HG03175 (cell line): ENCODE data around the gene ABCC11.

Source experiments
- ATAC-seq: cut with Tn5 transposase; IDR thresholded peaks from one replicate; pipeline ENCODE4 v1.9.1; 2021; ENCODE audit warnings: mild to moderate bottlenecking, moderate library complexity; ENCODE audit not compliant: unreplicated experiment

ABCC11 gene

GRCh38 chr16:48133455-48134211, 113.7 kb downstream of the ABCC11 start:
- no peak for ATAC-seq

- no peak for ATAC-seq
Measured at GRCh38 chr16:48132696-48133095, 114.6 kb downstream of the ABCC11 start.

DNA sequence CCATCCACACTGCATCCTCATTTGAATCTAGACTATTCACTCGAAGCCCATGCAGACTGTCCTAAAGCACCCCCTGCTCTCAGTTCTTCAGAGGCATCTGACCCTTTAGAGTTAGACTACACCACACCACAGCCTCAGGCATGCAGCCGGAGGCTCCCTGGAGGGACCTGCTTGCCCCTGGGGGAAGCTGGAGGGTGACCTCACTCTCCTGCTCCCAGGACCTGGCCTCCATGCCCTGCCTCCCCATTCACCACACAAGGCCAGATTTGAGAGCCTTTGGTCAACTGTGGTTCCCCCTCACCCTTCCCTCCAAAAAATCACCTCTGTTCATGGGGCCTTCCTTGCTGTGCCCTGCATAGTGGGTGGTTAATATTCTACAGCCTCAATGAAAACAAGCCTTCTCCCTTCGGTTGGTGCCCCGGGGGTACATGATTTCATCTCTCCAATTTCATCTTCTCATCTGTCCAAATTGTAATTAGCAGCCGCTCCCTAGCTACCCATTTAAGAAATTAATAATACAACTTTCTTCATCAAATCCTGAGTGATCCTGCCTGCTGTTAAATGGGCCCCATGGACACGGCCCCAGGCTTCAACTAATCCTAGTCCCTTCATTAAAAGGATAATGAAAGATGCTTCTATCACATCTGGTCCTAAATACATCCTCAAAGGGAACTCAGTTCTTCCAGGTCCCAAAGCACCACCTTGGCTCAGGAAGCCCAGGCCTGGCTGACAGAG, 116.0 kb downstream of the ABCC11 start:
- ATAC-seq: no peak

- ATAC-seq: no peak
Measured at GRCh38 chr16:48129926-48130325, 117.4 kb downstream of the ABCC11 start.

- no peak for ATAC-seq
Measured at GRCh38 chr16:48128769-48129168, 118.6 kb downstream of the ABCC11 start.

DNA sequence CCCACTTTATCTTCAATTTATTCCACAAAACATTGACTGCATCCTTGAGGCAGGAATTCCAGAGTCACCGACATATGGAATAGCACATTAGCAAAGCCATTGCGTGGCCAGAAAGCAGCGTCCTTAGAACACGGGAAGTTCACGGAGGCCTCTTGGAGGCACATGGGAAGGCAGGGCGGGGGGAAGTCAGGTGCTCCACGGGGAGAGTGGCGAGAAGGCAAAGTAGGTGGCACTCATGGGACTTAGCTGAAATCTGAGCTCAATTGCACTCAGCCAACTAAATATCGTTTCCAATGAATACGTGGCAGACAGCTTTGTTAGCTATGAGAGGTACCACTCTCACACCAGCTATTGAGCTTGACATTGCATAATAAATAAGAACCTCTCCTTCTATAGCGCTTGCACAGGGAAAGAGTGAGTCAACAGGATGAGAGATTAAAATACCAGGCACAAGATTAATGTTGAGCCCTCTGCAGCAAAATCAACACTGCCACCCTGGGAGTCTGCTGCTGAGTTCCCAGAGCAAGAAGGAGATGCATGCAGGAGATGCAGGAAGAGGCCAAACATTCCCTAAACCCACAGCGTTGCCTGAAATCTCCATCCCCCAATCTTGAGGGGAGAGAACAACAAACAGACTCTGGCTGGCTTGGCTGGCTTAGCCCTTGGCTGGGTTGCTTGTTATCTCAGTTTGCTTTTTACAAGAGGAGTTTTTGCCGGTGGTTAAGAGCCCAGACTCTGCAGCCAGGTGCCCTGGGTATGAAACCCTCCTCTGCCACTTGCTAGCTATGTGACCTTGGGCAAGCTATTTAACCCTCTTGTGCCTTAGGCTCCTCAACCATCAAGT, 120.3 kb downstream of the ABCC11 start:
- ATAC-seq: no peak

- ATAC-seq: no peak
Measured at GRCh38 chr16:48125888-48126287, 121.5 kb downstream of the ABCC11 start.

DNA sequence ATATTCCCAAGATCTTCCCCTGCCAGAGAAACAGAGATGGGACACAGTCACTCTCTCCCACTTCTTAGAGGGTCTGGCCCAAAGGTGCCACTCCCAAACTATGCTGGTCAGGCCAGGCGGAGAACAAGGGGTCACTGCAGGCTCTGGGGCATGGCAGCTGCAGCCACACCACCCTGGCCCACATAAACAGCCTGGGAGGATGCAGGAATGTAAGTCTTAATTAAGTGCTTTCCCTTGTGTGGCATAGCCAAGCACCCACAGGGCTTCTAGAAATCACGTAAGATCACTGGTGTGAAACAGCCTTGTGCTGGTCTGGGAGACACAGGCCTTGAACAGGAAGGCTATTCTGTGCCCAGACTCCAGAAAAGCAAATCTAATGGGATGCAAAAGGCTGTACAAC, 123.1 kb downstream of the ABCC11 start:
- no peak for ATAC-seq

GRCh38 chr16:48123104-48123788, 124.1 kb downstream of the ABCC11 start:
- peak; percentile 56 for ATAC-seq

GRCh38 chr16:48121276-48121675, 126.1 kb downstream of the ABCC11 start:
- no peak for ATAC-seq

GRCh38 chr16:48118841-48119240, 128.5 kb downstream of the ABCC11 start:
- no peak for ATAC-seq

- peak; percentile 76 for ATAC-seq
Measured at GRCh38 chr16:48117217-48118105, 129.9 kb downstream of the ABCC11 start.
